CD4-positive, alpha-beta T cell treated with Interleukin-6 for 4 hours (primary cell): ENCODE measurements around the gene DOCK10.
A peak's percentile ranks its signal among the peaks of the same experiment; 100 is the strongest.

Source experiments
- DNase-seq: peaks from one replicate; pipeline ENCODE4 v3.0.0-alpha.2; 2020; ENCODE audit warnings: mixed read lengths

The DOCK10 gene

DNA sequence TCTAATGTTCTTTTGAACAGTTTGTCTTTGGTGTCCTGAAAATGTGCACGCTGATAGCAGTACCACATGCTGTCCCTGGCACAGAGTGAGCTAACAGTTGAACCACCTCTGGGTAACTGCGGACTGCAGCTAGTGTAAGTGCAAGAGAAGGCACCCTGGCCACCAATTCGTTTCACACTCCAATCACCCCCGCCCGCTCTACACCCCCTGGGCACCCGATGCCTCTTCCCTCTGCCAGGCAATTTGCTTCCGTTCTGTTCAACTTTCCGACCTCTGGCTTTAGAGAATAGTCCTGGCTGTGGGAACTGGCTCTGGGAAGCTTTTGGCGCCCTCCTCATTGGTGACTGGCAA, 1.4 kb downstream of the DOCK10 start:
- DNase-seq = peak; percentile 41

DNA sequence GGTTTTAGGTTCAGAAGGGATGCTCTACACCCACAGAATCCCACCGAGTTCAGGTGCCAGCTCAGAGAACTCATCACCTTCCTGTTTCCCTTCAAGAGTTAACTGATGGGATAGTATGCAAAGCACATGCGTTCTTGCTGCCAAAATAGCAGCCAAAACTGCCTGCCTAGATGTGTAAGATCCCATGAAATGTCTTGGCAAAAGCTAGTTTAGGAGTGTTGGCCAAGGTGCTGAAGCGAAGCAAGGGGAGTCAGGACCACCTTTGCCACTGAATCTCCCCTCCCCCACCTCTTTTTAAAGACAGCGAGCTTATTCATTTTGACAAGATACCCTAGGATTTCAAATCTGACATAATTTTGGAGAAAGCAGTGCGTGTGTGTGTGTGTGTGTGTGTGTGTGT, 2.1 kb downstream of the DOCK10 start:
- DNase-seq = no peak

DNA sequence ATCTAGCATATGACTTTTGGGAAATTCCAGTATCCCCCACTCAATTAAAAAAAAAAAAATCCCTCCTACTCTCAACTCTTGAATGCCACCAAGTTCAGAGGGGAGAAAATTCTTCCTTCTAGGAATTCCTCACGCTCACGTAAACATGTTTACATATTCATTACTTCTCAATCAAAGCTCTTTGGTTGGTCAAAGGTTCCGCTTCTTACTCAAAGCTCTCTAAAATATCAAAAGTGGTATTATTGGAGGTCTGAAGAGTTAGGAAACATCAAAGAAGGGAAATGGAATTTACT, 4.1 kb downstream of the DOCK10 start:
- no peak for DNase-seq

DNA sequence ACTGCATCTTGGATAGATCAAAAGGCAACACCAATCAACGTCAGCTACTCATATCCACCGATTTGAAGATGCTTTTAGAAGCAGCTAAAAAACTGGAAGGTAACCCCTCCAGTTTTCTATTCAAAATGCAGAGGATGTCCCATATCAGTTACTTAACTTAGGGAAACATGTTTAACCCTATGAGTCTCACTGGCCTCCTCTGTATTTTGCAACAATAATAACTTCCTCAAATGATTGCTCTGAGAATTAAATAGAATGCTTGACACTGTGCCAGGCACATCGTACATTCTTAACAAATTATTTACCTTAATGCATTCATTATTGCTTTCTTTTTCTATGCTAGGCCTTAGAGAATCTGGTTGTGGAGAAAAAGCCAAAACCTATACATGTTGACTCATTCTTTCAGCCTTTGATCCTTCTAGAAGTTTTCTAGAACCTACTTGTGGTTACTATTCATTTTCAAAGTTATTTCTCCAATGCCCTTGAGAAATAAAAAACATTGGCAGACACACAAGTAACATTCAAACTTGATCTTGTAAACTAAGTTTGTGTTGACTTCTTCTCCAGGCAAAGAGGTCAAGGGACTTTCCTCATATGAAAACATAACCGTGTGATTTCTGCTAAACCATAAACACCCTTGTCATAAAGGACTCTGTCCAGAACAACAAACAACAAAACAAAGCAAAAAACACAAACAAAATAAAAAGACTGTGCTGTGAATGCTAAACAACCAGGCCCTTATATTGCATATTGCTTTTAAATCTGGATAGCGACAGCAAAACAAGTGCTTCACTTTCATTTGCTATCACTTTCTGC, 4.6 kb downstream of the DOCK10 start:
- DNase-seq = peak; percentile 12

DNA sequence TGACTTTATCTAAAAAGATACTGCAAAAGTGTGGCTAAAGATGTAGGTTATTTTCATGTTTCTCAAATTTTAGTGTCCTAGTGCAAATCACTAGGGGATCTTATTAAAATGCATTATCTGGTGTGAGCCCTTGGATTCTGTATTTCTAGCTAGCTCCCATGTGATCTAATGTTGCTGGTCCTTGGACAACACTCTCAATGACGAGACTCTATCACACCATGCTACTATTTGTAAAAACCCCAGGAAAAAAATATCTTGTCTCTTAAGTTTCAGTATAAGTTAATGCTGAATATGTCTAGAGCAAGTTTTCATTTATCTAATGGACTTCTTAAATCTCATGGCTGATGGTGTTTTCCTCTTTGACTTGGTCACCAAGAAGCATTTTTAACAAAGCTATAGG, 5.8 kb downstream of the DOCK10 start:
- DNase-seq = no peak

DNA sequence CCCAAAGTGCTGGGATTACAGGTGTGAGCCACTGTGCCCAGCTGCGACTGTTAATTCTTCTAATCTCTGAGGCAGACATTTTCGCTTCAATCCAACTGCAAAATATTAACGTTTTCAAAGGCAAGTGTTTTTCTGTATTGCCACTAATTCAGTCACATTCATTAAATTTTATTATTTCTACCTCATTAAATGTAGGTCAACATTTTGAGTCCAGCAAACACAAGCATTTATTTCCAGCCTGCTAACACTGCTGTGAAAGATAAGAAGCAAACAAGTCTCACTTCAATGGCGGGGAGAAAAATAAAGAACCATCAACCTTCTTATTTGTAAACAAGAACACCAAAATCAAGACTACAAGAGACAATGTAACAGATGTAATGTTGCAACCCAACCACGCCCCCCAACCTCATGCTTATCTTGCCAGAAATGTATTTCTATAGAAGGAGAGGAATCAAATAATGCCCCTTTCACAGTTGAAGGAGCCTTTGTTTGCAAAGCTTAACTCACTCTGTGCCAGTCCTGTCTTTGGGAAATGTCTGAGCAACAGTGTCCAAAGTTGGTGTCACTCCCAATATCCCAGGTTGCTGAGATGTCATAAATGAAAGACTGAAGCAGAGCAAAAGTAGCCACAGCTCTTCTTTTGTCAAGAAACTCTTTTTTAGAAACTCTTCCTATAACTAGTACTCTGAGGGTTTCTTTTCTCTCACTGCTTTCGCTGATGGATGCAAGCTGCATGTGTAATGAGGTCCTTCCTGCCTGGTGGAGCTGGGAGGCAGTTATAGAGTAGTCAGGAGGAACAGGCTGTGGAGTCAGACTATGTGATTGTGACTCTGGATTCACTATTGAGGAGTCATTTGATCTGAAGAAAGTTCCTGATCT, 8.6 kb downstream of the DOCK10 start:
- DNase-seq = no peak

DNA sequence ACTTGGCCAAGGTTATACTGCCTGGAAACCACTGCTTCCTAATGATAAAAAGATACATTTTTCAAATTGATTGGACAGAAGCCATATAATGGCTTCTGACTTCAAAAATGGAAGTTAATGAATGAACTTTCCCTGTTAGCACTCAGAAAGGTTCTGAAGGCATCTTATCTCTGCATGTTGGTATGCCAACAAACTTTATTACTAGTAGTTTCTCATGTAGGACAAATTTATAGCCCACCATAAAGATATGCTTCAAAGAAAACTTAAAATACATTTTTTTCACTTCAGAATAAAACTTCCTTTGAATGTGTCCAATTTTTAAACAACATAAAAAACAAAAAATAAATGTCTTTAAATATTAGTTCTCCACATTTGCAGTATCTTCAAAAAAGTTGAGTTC, 10.0 kb downstream of the DOCK10 start:
- DNase-seq = no peak

DNA sequence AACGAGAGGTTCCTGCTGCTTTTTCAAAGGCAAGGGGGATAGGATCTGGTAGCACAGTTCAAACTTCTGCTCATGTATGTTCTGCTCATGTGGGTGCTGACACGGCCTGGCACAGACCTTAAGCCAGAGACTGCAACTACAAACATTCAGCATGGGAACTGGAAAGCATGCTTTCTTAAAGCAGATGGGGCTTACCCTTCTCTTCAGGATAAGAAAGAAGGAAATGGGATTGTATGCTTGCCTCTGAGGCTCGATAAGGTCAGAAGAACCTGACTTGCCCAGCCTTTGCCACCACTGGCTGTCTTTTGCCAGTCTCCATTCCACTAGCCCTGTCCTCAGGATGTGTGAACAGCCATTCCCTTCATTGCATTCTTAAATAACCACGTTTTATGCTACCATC, 10.7 kb downstream of the DOCK10 start:
- no peak for DNase-seq

DNA sequence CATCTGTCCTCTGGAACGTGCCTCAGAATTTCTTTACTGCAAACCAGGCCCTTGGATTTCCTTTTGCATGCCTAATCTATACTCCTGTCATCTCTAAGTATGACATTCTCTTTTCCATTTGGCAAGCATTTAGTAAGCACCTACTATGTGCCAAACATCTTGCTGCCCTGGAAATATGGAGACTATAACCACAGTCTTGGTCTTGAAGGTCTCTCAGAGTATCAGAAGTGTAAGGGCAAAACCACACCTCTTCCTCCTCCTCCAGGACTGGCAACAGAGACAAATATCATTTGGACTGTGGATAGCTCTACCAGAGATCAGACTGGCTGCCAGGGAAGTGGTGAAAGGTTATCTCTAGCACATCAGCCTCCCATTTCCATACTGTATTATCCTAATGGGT, 11.4 kb downstream of the DOCK10 start:
- no peak for DNase-seq

DNA sequence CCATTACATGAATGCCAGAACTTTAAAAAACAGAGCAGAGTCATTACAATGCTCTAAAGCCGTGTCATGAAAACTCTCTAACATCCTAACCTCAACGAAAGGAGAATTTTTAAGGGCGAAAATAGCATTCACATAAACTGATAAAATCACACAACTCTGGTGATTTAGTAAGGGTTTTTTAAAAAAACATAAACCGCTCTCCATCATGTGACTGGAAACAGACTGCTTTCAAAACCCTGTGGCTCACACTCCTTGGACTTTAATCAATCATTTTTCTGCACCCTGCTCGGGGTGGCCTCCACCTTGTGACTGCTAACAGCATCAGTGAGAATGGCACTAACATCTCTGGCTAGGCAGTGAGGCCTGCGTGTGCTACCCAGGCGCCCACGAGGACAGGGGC, 12.1 kb downstream of the DOCK10 start:
- peak; percentile 31 for DNase-seq

DNA sequence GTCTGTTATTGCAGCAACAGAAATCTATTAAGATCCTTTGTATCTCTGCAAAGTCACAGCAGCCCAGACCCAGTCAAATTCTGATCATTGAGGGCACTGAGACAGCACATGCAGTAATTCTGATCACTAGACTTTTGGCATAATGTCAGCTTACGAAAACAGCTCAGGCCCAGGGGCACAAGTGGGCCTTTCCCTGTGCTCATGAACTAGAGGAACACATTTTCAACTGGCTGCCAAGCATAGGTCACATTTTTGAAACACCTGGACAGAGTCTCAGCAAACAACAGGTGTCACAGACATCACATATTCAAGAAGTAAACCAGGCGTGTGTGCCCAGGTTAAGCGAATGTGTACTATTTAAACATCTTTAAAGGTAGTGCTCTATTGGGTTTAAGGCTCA, 13.7 kb downstream of the DOCK10 start:
- DNase-seq = no peak

DNA sequence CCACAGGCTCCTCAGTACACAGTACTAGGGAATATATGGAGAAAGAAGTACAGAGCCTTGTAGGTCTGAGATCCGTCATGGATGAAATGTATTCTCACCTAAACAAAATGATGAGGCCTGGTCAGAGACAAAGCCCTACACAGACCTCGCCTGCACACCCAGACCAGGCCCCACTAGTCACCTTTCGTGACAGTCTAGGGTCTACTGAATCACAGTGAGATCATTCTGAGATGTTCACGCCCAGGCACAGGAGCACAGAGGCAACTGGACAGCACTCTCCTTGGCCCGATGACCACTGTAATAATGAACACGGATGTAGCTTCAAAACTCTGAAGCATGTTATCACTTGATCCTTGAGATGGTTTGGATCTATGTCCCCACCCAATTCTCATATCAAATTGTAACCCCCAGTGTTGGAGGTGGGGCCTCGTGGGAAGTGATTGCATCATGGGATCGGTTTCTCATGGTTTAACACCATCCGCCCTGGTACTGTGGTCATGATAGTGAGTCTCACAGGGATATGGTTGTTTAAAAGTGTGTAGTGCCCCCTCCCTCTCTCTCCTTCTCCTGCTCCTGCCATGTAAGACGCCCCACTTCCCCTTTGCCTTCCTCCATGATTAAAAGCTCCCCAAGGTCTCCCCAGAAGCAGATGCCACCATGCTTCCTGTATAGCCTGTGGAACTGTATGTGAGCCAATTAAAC, 15.1 kb downstream of the DOCK10 start:
- DNase-seq = no peak

DNA sequence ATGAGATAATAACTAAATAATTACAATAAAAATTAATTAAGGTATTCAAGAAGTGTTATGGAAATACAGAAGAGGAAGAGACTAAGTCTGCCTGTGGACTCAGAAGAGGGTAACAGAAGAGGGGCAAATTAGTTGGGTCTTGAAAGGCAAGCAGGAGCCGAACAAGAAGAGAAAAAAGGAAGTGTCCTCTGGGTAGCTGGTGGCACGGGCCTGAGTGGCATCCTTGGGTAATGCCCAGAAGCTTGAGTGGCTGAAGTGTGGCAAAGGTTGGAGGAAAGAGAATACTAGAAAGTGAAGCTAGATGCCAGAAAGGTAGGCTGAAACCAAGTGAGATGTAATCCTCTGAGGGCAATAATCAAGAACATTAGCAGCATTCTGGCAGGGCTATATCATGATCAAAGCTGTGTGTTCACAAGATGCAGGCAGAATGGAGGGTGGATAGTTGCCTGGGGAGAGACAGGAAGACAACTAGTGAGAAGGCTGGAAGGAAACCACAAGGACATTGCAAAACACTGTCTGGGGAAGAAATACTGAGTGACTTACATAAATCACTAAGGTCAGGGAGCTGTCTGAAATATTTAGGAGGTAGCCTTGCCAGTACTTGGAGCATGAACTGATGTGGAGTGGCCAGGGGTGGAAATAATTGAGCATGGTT, 16.2 kb downstream of the DOCK10 start:
- peak; percentile 50 for DNase-seq

DNA sequence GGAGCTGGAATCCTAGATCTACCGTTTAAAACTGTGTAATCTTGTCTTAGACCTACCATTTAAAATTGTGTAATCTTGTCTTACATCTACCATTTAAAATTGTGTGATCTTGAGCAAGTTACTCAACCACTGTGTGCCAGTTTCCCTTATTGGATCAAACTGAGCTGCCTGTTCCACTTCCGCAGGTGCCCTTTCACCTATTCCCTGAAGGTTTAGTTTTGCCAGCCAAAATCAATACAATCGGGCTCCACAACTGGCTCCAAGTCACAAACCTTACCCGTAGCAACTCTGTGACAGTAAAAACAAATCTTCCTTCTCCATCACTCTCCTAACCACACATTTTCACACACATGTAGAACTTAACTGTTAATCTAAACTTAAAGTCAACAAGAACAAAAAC, 20.1 kb downstream of the DOCK10 start:
- DNase-seq = no peak

DNA sequence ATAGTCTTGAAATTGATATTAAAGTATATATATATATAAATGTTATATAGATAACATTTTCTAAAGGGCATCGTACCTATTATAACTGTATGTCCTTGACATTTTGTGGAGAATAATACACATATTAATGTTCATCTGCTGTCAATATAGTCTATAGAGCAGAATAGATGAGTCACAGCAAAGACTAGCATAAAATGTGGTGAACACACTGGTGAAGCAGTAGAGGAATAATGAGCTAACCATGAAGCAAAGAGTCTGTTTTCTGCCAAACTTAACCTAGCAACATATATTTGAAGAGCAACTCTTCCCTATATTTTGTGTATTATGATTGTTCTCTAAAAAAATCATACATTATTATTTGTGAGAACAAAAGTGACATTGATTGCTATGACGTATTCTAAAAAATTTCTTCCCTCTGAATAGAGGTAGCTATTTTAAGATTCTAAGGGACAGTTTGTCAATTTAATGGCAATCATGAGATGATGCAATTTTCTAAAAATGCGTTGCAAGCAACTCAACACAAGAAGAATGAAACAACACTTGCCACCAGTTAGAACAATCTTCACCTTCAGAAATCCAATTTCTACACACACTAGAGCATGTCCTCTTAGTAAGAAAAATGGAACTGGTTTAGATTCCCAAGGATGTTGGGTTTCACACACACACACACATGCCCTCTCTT, 22.0 kb downstream of the DOCK10 start:
- DNase-seq = no peak

DNA sequence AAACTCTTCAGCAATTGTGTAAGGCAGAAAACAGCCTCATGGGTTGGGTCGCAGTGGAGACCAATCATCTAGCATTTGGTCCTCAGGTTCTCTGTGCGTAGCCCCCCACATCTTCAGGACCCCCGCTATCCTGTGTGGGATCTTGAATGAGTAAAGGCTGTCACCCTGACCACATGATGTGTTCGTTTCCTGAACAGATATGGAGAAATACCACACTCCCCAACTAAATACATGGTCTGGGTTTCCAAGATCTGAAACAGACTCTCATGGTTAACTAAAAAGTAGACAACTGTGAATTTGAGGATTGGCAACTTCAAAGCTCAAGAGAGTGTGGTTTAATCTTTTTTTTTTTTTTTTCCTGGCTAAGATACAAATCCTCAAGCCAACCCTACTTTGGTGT, 23.2 kb downstream of the DOCK10 start:
- no peak for DNase-seq

DNA sequence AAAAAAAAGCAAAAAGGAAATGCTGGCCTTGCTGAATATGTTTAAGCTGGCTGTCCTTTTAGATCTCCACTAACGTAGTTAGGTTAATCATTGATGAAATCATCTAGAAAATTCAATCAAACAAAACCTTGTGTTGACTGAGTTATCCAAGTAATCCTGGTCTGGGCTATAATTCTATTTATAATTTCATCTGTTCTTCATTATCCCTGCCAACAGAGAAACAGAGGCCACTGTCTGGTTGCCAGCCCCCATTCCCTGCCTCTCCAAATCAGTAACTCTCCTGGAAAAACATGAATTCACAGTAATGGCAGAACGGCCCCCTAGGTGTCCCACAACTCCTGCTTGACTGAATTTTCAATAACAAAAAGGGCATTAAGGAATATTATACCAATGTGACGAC, 24.6 kb downstream of the DOCK10 start:
- DNase-seq = no peak

DNA sequence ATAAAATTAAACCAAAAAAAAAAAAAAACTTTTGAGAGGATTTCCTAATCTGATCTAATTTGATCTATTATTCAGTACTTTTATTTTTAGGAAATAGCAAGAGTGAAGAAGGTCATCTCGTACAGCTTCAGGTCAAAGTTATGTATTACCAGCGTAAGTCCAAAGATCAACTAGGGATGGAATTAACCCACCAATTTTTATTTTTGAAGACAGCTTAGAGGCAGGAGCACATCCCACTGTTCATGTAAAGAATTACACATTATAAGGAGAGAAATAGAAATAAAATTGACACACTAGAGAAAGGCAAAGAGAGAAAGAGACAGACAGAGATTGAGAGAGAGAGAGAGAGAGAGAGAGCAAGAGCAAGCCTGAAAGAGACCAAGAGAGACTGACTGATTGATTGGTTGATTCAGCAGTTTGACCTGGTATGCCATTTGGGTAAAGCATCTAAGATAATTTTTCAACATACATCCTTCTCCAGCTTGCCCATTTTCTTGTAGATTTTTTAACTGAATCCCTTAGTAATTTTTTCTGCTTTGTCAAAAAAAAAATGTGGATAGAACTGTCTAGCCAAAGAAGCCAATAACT, 25.1 kb downstream of the DOCK10 start:
- no peak for DNase-seq

DNA sequence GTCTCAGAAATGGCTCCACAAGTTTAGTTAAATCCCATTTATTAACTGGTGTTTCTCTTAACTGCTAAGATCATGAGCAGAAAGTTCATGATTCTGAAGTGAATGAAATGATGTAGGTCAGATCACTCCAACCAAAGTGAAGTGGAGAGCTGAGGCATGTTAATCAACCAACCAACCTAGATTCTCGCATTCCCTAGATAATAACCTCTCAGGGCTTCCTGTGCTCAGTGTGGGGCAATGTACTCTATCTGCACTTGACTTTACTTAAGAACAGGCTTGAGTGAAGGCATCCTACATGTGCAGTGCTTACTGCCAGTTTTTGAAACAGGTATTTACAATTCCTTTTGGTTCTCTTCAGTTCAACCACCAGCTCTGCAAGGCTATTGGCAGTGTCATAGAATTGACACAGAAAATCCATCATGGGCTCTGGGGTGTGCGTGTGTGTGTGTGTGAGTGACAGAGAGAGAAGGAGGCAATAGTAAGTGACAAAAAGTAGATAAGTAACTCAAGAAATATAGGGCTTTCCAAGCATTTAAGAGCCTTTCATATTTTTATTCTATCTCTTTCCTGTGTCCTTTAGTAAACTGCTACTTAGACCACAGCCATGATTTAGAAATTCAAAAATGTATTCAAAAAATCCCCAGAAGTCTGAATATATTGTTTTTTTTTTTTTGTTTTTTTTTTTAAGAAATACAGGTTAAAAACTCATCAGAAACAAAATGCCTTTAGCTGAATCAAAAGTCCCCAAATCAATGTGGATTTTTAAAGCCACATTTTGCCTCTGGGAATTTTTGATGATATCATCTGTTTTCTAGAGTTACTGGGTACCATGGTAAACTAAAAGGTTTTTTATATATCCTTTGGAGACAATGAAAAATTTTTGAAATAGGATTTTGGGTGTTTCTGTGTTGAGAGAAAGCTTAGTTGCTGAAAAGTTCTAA, 28.6 kb downstream of the DOCK10 start:
- DNase-seq = no peak

DNA sequence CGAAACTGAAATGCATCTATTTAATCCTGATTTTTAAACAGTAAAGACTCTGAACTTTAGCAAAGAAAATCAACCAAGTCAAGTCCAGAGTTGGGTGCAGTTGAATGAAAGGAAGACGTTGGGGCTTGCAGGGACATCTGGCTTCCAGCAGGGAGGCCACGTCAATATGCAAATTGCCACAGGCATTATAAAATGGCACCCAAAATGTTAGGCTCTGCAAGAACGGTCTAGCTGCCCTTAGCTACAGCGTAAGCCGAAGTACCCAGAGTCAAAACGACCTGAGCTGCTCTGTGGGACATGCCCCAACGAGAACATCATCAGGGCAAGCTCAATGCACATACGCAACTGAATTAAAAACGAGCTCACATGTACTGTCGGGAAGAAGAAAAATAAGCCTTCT, 30.7 kb downstream of the DOCK10 start:
- DNase-seq = no peak

DNA sequence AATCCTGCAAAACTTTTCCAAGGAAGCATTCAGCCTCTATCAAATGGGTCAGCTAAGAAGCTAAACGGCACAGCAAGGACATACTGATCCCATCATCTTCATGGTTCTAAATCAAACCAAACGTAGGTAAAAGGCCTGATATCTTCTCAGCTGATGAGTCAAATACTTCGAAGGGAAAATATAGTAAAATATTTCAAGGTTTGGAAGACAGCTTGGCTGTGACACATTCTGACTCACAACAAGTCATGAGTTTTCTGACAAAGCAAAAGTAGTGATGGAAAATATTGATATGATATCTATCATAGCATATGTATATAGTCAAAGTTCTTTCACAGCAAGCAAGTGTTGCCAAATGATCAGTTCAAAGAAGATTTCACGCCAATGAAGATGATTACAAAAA, 31.5 kb downstream of the DOCK10 start:
- no peak for DNase-seq
